Glutamatergic neuron (in vitro differentiated cells): ENCODE results near the gene DUSP16. TPM values are rescaled to one million over a fixed set of nuclear protein-coding genes. Genes with fewer than 3 reads are reported as not detected.

ENCODE experiments used
- DNase-seq: peaks from one replicate; pipeline ENCODE4 v3.0.0; 2022
- H3K27ac Mint-ChIP-seq: one replicate; pipeline ENCODE4 v1.8.0; 2020; ENCODE audit warnings: mild to moderate bottlenecking, mixed read lengths, inconsistent platforms; ENCODE audit not compliant: unreplicated experiment
- H3K27me3 Mint-ChIP-seq: one replicate; pipeline ENCODE4 v1.8.0; 2020; ENCODE audit warnings: mild to moderate bottlenecking, moderate library complexity, mixed read lengths, inconsistent platforms; ENCODE audit not compliant: unreplicated experiment
- H3K36me3 Mint-ChIP-seq: one replicate; pipeline ENCODE4 v1.8.0; 2020; ENCODE audit warnings: mild to moderate bottlenecking, mixed read lengths, inconsistent platforms; ENCODE audit not compliant: unreplicated experiment
- H3K4me1 Mint-ChIP-seq: one replicate; pipeline ENCODE4 v1.8.0; 2020; ENCODE audit warnings: mild to moderate bottlenecking, low read depth, mixed read lengths, inconsistent platforms; ENCODE audit not compliant: unreplicated experiment
- H3K4me3 Mint-ChIP-seq: one replicate; pipeline ENCODE4 v1.8.0; 2020; ENCODE audit warnings: mild to moderate bottlenecking, mixed read lengths, inconsistent platforms; ENCODE audit not compliant: unreplicated experiment
- H3K9me3 Mint-ChIP-seq: one replicate; pipeline ENCODE4 v1.8.0; 2020; ENCODE audit warnings: mild to moderate bottlenecking, moderate library complexity, mixed read lengths, inconsistent platforms; ENCODE audit not compliant: unreplicated experiment
- total RNA-seq: library from RNA; stranded (reverse); fragmentation: NEBNext Ultra II Directional; extraction: Animal tissue kit (Norgen Biotek cat#: 25700); gene quantifications from one replicate; pipeline ENCODE4 v1.2.1, GENCODE V29; 2021; ENCODE audit not compliant: unreplicated experiment
- TF ChIP-seq, protein P1 (sequence below): fragments of 200-600 bp; sonication (generic); IDR thresholded peaks from one replicate; pipeline ENCODE4 v1.5.0; 2021; ENCODE audit not compliant: partially characterized antibody, unreplicated experiment

DUSP16 gene
- total RNA-seq, 1 donor from 2014 or later = 39.0 TPM

- TF ChIP-seq, protein P1, sequence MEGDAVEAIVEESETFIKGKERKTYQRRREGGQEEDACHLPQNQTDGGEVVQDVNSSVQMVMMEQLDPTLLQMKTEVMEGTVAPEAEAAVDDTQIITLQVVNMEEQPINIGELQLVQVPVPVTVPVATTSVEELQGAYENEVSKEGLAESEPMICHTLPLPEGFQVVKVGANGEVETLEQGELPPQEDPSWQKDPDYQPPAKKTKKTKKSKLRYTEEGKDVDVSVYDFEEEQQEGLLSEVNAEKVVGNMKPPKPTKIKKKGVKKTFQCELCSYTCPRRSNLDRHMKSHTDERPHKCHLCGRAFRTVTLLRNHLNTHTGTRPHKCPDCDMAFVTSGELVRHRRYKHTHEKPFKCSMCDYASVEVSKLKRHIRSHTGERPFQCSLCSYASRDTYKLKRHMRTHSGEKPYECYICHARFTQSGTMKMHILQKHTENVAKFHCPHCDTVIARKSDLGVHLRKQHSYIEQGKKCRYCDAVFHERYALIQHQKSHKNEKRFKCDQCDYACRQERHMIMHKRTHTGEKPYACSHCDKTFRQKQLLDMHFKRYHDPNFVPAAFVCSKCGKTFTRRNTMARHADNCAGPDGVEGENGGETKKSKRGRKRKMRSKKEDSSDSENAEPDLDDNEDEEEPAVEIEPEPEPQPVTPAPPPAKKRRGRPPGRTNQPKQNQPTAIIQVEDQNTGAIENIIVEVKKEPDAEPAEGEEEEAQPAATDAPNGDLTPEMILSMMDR = no peak
- H3K27me3 Mint-ChIP-seq = no peaks in the 10 kb centered on the region
- no peak overlapping the region for H3K4me3 Mint-ChIP-seq
- no peak overlapping the region for H3K27ac Mint-ChIP-seq
- H3K4me1 Mint-ChIP-seq = peaks cover 15% of the 10 kb centered on the region
- no peaks in the 10 kb centered on the region for H3K9me3 Mint-ChIP-seq
- no peak for DNase-seq
- no peaks in the 10 kb centered on the region for H3K36me3 Mint-ChIP-seq
Measured at GRCh38 chr12:12551115-12551514, 11.5 kb downstream of the DUSP16 start.

DNA sequence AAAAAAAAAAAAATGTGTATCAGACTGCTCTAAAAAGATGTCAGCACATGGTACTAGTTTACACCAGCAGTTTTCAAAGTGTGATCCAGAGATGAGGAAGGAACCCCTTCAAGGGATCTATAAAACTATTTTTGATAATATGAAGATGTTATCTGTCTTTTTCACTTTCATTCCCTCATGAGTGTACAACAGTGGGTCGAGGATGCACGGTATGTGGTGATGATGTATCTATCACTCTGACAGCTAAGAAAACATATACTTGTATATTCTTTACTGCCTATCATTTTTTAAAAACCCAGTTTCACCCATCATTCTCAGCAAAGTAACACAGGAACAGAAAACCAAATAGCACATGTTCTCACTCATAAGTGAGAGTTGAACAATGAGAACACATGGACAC lies 12.4 kb downstream of the DUSP16 start:
- H3K27ac Mint-ChIP-seq = peak overlapping the region; percentile 68
- TF ChIP-seq, protein P1 = no peak
- H3K9me3 Mint-ChIP-seq = no peaks in the 10 kb centered on the region
- H3K4me3 Mint-ChIP-seq = no peak overlapping the region
- peaks cover 15% of the 10 kb centered on the region for H3K4me1 Mint-ChIP-seq
- no peaks in the 10 kb centered on the region for H3K27me3 Mint-ChIP-seq
- DNase-seq = no peak
- H3K36me3 Mint-ChIP-seq = no peaks in the 10 kb centered on the region

DNA sequence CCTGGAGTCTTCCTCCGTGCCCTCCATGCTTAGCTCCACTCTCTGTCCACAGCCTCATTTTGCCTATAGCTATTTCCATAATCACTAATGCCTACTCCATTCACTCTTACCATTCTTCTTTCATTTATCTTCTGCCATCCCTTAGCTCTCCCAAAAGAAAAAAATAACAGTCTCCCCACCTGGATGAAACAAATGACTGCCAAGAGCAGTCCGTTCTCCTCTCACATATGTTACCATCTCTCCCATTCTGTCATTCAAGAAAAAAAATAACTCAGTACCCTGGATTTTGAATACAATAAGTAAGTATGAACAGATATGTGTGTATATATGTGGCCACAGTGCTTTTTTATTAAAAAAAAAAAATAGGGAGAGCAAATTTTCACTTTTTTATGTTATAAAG lies 13.2 kb downstream of the DUSP16 start:
- no peak overlapping the region for H3K4me3 Mint-ChIP-seq
- TF ChIP-seq, protein P1 = no peak
- H3K9me3 Mint-ChIP-seq = no peaks in the 10 kb centered on the region
- peaks cover 15% of the 10 kb centered on the region for H3K4me1 Mint-ChIP-seq
- DNase-seq = no peak
- H3K36me3 Mint-ChIP-seq = no peaks in the 10 kb centered on the region
- no peak overlapping the region for H3K27ac Mint-ChIP-seq
- no peaks in the 10 kb centered on the region for H3K27me3 Mint-ChIP-seq

GRCh38 chr12:12548713-12549112 lies 13.9 kb downstream of the DUSP16 start:
- Mint-ChIP-seq H3K27ac (no peak overlapping the region), H3K9me3 (no peaks in the 10 kb centered on the region), H3K4me1 (peaks cover 15% of the 10 kb centered on the region), H3K36me3 (no peaks in the 10 kb centered on the region), H3K27me3 (no peaks in the 10 kb centered on the region), H3K4me3 (no peak overlapping the region)
- TF ChIP-seq, protein P1 = no peak
- DNase-seq = no peak

- H3K4me1 Mint-ChIP-seq = peaks cover 15% of the 10 kb centered on the region
- TF ChIP-seq, protein P1 = no peak
Measured at GRCh38 chr12:12546314-12546772, 16.3 kb downstream of the DUSP16 start.

More at GRCh38 chr12:12546314-12546772, 16.3 kb downstream of the DUSP16 start:
- H3K27ac Mint-ChIP-seq = no peak overlapping the region
- no peak overlapping the region for H3K4me3 Mint-ChIP-seq
- no peak for DNase-seq
- no peaks in the 10 kb centered on the region for H3K9me3 Mint-ChIP-seq
- H3K27me3 Mint-ChIP-seq = no peaks in the 10 kb centered on the region
- H3K36me3 Mint-ChIP-seq = no peaks in the 10 kb centered on the region
